ENCODE results near the gene RASAL1.
A peak's percentile ranks its signal among the peaks of the same experiment; 100 is the strongest.

Gene RASAL1

DNA sequence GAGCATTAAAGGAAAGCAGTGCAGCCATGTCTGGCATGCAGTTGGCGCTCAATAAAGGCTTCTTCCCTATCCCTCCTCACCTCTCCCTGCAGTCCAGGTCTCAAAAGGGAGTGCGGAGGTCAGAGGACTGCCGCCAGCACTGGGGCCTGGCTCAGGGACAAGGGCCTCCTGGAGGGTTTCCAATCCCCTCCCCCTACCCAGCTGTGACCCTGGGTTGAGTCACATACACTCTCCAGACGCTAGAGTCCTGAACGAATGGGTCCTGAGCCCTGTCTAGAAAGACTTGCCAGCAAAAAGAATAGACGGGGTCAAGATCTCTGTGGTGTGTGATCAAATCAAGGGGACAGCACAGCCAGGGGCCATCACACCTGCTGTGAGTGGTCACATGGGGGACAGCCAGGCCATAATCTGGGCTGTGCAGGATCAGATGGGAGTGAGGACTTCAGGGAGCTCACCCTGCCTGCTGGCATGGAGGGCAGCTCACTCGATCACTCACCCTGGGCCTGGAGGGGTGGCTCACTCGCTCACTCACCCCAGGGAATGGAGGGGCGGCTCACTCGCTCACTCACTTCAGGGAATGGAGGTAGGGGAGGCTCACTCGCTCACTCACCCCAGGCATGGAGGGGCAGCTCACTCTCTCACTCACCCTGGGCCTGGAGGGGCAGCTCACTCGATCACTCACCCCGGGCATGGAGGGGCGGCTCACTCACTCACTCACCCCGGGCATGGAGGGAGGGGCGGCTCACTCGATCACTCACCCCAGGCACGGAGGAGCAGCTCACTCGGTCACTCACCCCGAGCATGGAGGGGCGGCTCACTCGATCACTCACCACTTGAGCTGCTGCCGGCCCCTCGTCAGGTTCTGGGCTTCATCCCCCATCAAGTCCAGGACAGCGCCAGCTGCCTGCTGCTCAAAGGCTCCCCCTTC is 26.8 kb upstream of the RASAL1 start:
- DNase-seq = no peak

DNA sequence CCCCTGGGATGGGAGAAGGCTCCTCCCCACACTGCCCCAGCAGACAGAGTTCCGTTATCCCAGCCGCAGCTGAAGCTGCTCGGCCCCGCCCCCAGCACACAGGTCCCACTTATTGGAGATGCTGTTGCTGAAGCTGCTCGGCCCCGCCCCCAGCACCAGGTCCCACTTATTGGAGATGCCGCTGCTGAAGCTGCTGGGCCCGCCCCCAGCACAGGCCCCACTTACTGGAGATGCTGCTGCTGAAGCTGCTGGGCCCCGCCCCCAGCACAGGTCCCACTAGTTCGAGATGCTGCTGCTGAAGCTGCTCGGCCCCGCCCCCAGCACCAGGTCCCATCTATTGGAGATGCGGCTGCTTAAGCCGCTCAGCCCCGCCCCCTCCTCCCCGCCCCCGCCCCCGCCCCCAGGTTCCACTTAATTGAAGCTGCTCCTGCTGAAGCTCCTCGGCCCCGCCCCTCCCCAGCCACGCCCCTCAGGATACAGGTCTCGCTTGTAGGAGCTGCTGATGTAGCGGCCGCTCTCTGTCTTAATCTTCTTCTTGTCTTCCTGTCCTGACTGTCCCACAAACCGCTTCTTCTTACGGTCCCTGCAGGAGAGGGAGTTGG is 26.0 kb upstream of the RASAL1 start:
- DNase-seq = no peak

- DNase-seq = no peak
These were observed 24.4 kb upstream of the RASAL1 start for GRCh38 chr12:113159937-113160336.

DNA sequence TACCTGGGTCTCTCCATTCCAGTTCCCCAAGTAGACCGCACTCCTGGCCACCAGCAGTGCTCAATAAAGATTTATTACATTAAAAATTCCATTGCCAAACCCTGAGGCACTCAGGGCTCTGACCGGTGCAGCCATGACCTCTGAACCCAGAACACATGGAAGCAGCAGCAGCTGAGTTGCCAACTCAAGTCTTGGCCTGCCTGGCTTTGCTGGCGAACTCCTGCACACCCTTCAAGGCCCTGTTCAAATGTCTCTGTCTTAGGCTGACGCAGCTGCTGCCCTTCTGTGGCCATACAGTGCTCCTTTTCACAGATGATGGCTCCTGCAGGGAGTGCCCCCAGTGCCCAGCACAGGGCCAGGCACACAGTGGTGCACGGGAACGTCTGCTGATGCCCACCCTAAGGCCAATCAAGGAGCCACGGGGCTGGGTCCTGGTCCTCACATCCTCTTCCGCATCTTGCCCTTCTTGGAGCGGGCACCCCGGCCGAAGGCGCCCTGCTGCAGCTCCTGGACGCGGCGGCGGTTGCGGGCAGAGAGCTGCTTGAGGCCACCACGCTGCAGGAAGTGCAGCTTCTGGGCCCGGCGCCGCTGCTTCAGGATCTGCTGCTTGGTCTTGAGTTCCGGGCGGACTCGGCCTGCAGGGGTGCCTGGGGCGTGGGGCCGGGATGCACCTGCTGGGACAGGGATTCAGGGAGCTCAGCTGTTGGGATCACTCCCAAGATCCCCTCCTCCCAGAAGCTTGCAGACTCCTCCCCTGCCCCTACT is 23.1 kb upstream of the RASAL1 start:
- no peak for DNase-seq

- no peak for DNase-seq
These were observed 21.8 kb upstream of the RASAL1 start for GRCh38 chr12:113157218-113157859.

DNA sequence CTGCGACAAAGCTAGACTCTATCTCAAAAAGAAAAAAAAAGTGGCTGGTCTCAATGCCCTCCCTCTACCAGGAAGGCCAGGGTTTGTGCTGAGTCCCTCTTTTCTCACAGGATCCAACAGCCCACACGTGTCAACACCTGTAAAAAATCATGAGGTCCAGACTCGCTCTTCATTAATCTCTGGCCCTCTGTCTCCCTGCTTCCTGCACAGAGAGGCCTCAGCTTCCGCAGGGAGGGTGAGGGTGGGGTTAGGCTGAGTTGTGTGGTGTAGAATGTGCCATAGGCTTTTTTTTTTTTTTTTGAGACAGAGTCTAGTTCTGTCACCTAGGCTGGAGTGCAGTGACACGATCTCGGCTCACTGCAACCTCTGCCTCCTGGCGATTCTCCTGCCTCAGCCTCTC is 20.1 kb upstream of the RASAL1 start:
- no peak for DNase-seq

DNA sequence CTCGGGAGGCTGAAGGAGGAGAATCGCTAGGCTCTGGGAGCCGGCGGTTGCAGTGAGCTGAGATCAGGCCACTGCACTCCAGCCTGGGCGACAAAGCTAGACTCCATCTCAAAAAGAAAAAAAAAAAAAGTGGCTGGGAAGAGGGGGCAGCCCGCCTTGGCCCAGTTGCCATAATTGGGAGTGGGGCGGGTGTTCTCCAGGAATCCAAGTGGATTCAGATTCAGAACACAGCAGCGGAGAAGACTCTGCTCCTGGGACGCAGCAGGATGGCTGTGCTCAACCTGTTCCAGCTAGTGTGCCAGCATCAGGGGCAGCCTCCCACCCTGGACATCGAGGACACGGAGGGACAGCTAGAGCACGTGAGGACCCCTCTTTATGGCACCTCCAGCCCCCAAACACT is 19.5 kb upstream of the RASAL1 start:
- DNase-seq = no peak

- DNase-seq = no peak
These were observed 18.9 kb upstream of the RASAL1 start for GRCh38 chr12:113154351-113154973.

- peak; percentile 80 for DNase-seq
These were observed 17.6 kb upstream of the RASAL1 start for GRCh38 chr12:113152835-113153814.

DNA sequence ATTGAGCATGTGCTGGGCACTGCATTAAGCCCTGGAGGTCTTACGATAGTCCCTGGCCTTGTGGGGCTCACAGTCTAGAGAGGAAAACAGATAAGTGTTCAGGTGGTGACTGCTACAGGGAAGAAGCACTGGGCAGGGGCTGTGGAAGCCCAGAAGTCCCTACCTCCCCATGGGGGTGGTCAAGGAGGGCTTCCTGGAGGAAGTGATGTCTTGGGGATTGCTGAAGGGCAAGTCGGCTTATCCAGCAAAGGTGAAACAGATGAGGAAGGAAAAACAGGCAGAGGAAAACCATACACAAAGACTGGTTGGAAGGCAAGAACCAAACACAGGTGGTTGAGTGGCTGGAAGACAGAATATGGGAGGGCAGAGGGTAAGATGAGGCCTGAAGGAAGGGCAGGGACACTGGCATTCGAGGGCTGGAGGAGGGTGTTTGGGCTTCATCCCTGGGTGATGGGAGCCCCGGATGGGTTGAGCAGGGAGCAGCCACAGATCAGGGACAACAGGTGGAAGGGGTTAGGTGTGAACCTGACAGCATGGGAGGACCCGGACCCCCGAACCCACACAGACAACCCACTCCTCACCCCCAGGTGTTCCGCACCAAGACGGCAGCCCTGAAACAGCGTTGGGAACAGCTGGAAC is 16.8 kb upstream of the RASAL1 start:
- no peak for DNase-seq

DNA sequence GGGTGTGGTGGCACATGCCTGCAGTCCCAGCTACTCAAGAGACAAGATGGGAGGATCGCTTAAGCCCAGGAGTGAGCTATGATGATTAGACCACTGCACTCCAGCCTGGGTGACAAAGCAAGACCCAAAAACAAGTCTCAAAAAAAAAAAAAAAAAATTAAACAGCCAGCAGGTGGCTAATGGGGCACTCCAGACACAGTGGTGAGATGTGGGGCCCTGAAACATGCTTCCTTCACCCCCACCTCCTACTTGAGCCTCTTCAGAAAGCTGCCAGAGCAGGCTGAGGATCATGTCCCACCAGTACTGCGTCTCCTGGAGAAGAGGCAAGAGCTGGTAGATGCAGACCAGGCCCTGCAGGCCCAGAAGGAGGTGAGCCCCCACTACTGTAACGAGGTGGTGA is 16.1 kb upstream of the RASAL1 start:
- DNase-seq = no peak

DNA sequence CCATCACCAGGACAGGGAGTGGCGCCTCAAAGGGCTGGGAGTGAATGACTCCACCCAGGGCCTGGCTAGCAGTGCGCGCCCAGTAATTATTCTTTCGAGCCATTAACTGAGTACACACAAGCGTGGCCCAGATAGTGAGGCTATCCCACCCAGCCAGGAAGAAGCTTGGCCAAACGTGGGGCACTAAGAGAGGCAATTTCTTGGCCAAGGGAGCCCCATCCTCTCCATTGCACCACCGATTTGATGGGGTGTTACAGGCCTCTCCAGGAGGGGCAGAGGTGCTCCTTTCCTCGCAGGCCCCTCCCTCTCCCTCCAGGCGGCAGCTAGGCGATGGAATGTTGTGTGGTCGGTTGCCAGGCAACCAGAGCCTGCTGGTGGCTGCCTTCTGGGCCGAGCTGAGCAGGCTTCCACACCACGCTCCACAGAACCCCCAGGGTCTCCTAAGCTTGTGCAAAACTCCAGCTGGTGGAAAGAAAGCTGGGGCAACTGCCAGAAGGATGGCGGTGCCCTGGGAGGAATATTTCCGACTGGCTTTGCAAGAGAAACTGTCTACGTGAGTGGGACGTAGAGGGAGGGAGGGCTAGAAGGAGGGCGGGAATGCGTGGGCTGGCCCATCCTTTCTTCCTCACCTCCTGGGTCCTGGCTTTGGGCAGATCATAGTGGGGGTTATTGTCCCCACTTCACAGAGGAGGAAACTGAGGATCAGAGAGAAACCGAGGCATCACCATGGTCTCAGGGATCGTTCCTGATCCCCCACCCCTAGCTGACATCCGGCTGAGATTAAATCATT is 14.0 kb upstream of the RASAL1 start, which contains the start of gene CFAP73:
CFAP73 (plus strand) TSS at position 364 of the 790 bp plus-strand sequence; CDS start at position 498, 134 bp downstream.
- DNase-seq = no peak

DNA sequence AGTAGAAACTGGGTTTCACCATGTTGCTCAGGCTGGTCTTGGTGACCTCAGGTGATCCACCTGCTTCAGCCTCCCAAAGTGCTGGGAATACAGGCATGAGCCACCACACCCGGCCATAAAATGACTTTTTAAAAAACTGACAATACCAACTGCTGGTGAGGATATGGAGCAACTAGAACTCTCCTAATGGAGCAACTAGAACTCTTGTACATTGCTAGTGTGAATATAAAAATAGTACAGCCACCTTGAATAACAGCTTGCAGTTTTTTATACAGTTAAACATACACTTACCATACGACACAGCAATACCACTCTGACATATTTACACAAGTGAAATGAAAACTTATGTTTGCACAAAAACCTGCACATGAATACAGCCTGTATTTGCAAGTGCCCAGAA is 11.4 kb upstream of the RASAL1 start:
- DNase-seq = no peak

- DNase-seq = no peak
These were observed 10.4 kb upstream of the RASAL1 start for GRCh38 chr12:113145720-113146551.

GRCh38 chr12:113144806-113145205 is 9.2 kb upstream of the RASAL1 start:
- DNase-seq = no peak

- no peak for DNase-seq
These were observed 8.4 kb upstream of the RASAL1 start for GRCh38 chr12:113143959-113144358.

DNA sequence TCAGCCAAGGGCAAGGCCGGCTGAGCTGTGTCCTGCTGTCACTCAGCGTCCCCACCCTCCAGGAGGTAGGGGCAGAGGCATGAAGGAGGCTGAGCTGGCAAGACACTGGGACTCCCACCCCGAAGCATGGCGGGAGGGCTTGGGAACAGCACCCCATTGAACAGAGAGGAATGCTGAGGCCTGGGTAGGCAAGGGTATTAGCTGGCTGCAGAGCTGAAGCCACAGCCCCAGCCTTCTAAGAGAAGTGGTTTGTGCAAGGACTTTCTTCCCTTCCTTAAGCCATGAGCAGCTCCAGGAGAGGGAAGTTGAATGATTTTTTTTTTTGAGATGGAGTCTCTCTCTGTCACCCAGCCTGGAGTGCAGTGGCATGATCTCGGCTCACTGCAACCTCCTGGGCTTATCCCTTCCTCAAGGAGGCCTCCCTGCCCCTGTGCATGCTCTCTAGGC is 7.3 kb upstream of the RASAL1 start:
- no peak for DNase-seq

- no peak for DNase-seq
These were observed 6.8 kb upstream of the RASAL1 start for GRCh38 chr12:113142173-113142885.

All from activated effector memory CD4-positive, alpha-beta T cell treated with anti-CD3 and anti-CD28 coated beads, Interleukin-2, amount 50 U/mL, for 16 hours (primary cell).